Measurements from ENCODE around the gene HRH4. TPM values are rescaled to one million over a fixed set of nuclear protein-coding genes. Genes with fewer than 3 reads are reported as not detected.

HRH4 gene
- total and polyA plus RNA-seq, 8 donors, result 0.03 to 0.37 TPM; not detected in 6

GRCh38 chr18:24443870-24444269, 16.6 kb upstream of the HRH4 start:
- Histone ChIP-seq H3K36me3 (peaks cover 29 to 99% (median 93%) of the 10 kb centered on the region in 4 donors), H3K9me3 (no peaks in the 10 kb centered on the region), H3K4me3 (no peak overlapping the region), H3K27me3 (no peaks in the 10 kb centered on the region), H3K4me1 (no peaks in the 10 kb centered on the region), H3K27ac (no peak overlapping the region)
- DNase-seq, result no peak
- WGBS, 5 donors, result 60 to 85% (median 75%) methylated on average over 2 of the region's 2 CpGs
- intact Hi-C loops (cut with DNase I; ENCODE audit: low total_unique reads), result no loop called here
- no peak for TF ChIP-seq EP300 (IDR thresholded peaks at IDR 0.05)
- no peak for TF ChIP-seq POLR2AphosphoS5 (IDR thresholded peaks at IDR 0.05)
- no peak for TF ChIP-seq CTCF (IDR thresholded peaks at IDR 0.05)
- no peak for TF ChIP-seq POLR2A (IDR thresholded peaks at IDR 0.05)

GRCh38 chr18:24446453-24446852, 14.0 kb upstream of the HRH4 start:
- Histone ChIP-seq H3K27me3 (no peaks in the 10 kb centered on the region), H3K27ac (no peak overlapping the region), H3K4me1 (no peaks in the 10 kb centered on the region), H3K36me3 (peaks cover 22 to 98% (median 97%) of the 10 kb centered on the region in 4 donors), H3K4me3 (no peak overlapping the region), H3K9me3 (no peaks in the 10 kb centered on the region)
- TF ChIP-seq POLR2AphosphoS5 (IDR thresholded peaks at IDR 0.05) (no peak), EP300 (IDR thresholded peaks at IDR 0.05) (no peak), CTCF (IDR thresholded peaks at IDR 0.05) (no peak), POLR2A (IDR thresholded peaks at IDR 0.05) (no peak)
- DNase-seq, result no peak
- intact Hi-C loops (cut with DNase I; ENCODE audit: low total_unique reads), result no loop called here
- 90 to 98% (median 95%) methylated on average over 1 of the region's 1 CpG for WGBS, 5 donors

DNA sequence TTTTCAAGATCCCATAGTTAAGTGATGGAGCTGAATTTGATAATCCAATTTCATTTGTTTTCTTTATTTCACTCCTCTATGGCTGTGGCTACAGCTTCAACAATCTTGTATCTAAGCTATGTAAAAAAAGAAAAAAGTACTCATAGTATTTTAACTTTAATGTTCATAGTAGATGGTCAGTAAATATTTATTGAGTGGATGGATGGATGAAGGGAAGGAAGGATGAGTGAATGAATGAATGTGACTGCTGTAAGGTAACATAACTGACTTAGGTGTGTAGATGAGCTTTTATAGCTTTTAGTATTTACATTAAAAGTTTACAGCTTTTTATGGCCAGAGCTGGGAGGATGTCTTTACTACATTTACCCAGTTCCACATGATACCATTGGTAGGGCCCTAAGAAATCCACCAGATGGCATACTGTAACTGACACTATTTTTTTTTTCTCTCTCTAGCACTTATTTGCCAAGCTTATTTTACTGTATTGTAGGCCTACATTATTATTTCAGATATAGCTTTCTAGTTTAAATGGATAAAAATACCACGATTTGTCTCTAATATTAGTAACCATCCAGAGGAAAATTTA, 13.4 kb upstream of the HRH4 start:
- peaks cover 18 to 98% (median 95%) of the 10 kb centered on the region in 4 donors for H3K36me3 ChIP-seq
- WGBS, 5 donors, result 74 to 93% (median 90%) methylated on average over 1 of the region's 1 CpG
- TF ChIP-seq EP300 (IDR thresholded peaks at IDR 0.05), result no peak
- no peak for TF ChIP-seq POLR2A (IDR thresholded peaks at IDR 0.05)
- no peak for TF ChIP-seq CTCF (IDR thresholded peaks at IDR 0.05)
- no peak for TF ChIP-seq POLR2AphosphoS5 (IDR thresholded peaks at IDR 0.05)
- no peaks in the 10 kb centered on the region for H3K27me3 ChIP-seq
- no peak overlapping the region for H3K27ac ChIP-seq
- H3K4me3 ChIP-seq, result no peak overlapping the region
- H3K4me1 ChIP-seq, result no peaks in the 10 kb centered on the region
- intact Hi-C loops (cut with DNase I; ENCODE audit: low total_unique reads), result no loop called here
- no peaks in the 10 kb centered on the region for H3K9me3 ChIP-seq
- DNase-seq, result no peak

DNA sequence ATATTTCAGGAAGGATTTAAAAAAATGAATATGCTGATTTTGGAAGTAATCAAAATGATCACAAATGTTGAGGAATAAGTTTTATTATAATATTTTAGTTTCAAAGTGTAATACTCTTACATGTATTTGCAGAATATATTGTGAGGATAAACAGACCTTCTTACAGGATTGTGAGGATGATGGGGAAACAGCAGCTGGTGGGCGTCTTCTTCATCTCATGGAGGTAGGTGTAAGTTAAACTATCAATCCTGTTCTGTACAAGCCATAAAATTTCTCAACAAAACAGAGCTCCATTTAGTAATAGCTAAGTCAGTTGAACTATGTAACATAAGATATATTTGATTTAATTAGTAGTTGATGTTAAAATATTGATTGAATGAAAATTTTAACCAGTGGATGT, 12.5 kb upstream of the HRH4 start:
- Histone ChIP-seq H3K4me3 (no peak overlapping the region), H3K27me3 (no peaks in the 10 kb centered on the region), H3K36me3 (peaks cover 11 to 93% (median 91%) of the 10 kb centered on the region in 4 donors), H3K4me1 (no peaks in the 10 kb centered on the region), H3K27ac (no peak overlapping the region), H3K9me3 (no peaks in the 10 kb centered on the region)
- no peak for DNase-seq
- WGBS, 5 donors, result 90 to 98% (median 97%) methylated on average over 1 of the region's 1 CpG
- intact Hi-C loops (cut with DNase I; ENCODE audit: low total_unique reads), result no loop called here
- no peak for TF ChIP-seq POLR2AphosphoS5 (IDR thresholded peaks at IDR 0.05)
- TF ChIP-seq EP300 (IDR thresholded peaks at IDR 0.05), result no peak
- TF ChIP-seq CTCF (IDR thresholded peaks at IDR 0.05), result no peak
- TF ChIP-seq POLR2A (IDR thresholded peaks at IDR 0.05), result no peak
